Prostate gland (tissue), 2 donors: ENCODE results near the gene PLCG1. TPM values are rescaled to one million over a fixed set of nuclear protein-coding genes. Genes with fewer than 3 reads are reported as not detected.

Experiments
- DNase-seq: peaks from one replicate; pipeline ENCODE4 v3.0.0-alpha.2; 2019; ENCODE audit warnings: low spot score
- H3K27ac ChIP-seq, 2 donors: fragments of 200-600 bp; sonication (generic); 2 replicates each; pipeline ENCODE4 v1.5.1; 2017 to 2019
- H3K27me3 ChIP-seq: fragments of 200-600 bp; sonication (generic); replicated peaks from 2 replicates; pipeline ENCODE4 v1.5.1; 2019; ENCODE audit not compliant: insufficient read depth
- H3K36me3 ChIP-seq, 2 donors: fragments of 200-600 bp; sonication (generic); 1 replicate in 1 of 2; 2 replicates in 1 of 2; pipeline versions ENCODE4 v1.5.1 to v1.8.1; 2017 to 2019
- H3K4me1 ChIP-seq: fragments of 200-600 bp; sonication (generic); replicated peaks from 2 replicates; pipeline ENCODE4 v1.5.1; 2019
- H3K4me3 ChIP-seq, 2 donors: fragments of 200-600 bp; sonication (generic); 2 replicates each; pipeline ENCODE4 v1.5.1; 2017 to 2019
- H3K9me3 ChIP-seq: fragments of 200-600 bp; sonication (generic); 2 replicates; pipeline ENCODE4 v1.5.1; 2017
- CTCF ChIP-seq, 4 experiments: fragments of 200-600 bp in 2 of 4; fragments of 450-650 bp in 2 of 4; sonication (generic) in 2 of 4; IDR thresholded peaks; 1 replicate in 3 of 4; 2 replicates in 1 of 4; pipeline ENCODE4 v1.5.1; 2016 to 2019; ENCODE audit warnings: antibody characterized with exemption in 4 of 4, mild to moderate bottlenecking in 2 of 4, moderate library complexity in 2 of 4
- POLR2A ChIP-seq: fragments of 450-650 bp; IDR thresholded peaks from one replicate; pipeline ENCODE4 v1.6.1; 2016; ENCODE audit warnings: antibody characterized with exemption, mild to moderate bottlenecking
- POLR2AphosphoS5 ChIP-seq: sonication (generic); formaldehyde crosslinking; IDR thresholded peaks from one replicate; pipeline ENCODE4 v1.6.1; 2017; ENCODE audit warnings: antibody characterized with exemption
- WGBS: methylation state at CpG from one replicate; pipeline ENCODE4 v1.1.5; 2018; 5-methylcytosine and 5-hydroxymethylcytosine counted together
- intact Hi-C: fragments of 100-400 bp; cut with DNase I; formaldehyde crosslinking; loops from one replicate; pipeline ENCODE4 v1.14.2; 2022
- total RNA-seq, 2 donors: library from RNA; depleted of rRNA; stranded (reverse); fragments of >200 nt; gene quantifications; one replicate each; pipeline ENCODE4 v1.1.0, GENCODE V29; 2016

PLCG1 gene
- total RNA-seq, 2 donors from 2014 or later = 67.9 to 129 TPM

DNA sequence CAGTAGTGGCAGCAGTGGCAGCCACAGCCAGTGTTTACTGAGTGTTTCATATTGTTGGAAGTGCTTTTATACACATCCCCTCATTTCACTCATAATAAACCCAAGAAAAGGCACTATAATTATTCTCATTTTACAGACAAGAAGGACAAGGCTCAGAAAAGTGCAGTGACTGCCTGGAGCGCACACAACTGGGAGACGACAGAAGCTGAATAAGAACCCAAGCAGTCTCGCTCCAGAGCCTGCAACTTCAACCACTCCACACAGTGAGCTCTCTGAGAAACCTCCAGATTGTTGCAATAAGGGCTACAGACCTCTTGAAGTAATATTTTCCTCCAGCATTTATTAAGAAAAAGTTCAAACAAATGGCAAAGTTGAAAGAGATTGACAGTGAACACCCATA lies 76.9 kb downstream of the PLCG1 start:
- H3K36me3 ChIP-seq = no peaks in the 10 kb centered on the region
- no peak for DNase-seq
- no peak overlapping the region for H3K27ac ChIP-seq
- TF ChIP-seq CTCF (IDR thresholded peaks at IDR 0.05) (no peak), POLR2A (no peak), POLR2AphosphoS5 (no peak)
- H3K27me3 ChIP-seq = no peaks in the 10 kb centered on the region
- no peaks in the 10 kb centered on the region for H3K9me3 ChIP-seq
- intact Hi-C loops = no loop called here
- H3K4me1 ChIP-seq = no peaks in the 10 kb centered on the region
- H3K4me3 ChIP-seq = no peak overlapping the region
- WGBS = 89% methylated on average over 3 of the region's 3 CpGs

GRCh38 chr20:41214666-41215065 lies 77.3 kb downstream of the PLCG1 start:
- Histone ChIP-seq H3K36me3 (no peaks in the 10 kb centered on the region), H3K27me3 (no peaks in the 10 kb centered on the region), H3K9me3 (no peaks in the 10 kb centered on the region), H3K4me1 (no peaks in the 10 kb centered on the region), H3K27ac (no peak overlapping the region), H3K4me3 (no peak overlapping the region)
- intact Hi-C loops = no loop called here
- DNase-seq = no peak
- 79% methylated on average over 3 of the region's 3 CpGs for WGBS
- TF ChIP-seq POLR2A (no peak), POLR2AphosphoS5 (no peak), CTCF (IDR thresholded peaks at IDR 0.05) (no peak)

GRCh38 chr20:41217422-41217821 lies 80.1 kb downstream of the PLCG1 start:
- DNase-seq = no peak
- Histone ChIP-seq H3K27ac (no peak overlapping the region), H3K4me3 (no peak overlapping the region), H3K9me3 (no peaks in the 10 kb centered on the region), H3K27me3 (no peaks in the 10 kb centered on the region), H3K4me1 (no peaks in the 10 kb centered on the region), H3K36me3 (no peaks in the 10 kb centered on the region)
- whole genome bisulfite sequencing = 90% methylated on average over 5 of the region's 5 CpGs
- TF ChIP-seq CTCF (IDR thresholded peaks at IDR 0.05) = no peak
- no peak for TF ChIP-seq POLR2A
- TF ChIP-seq POLR2AphosphoS5 = no peak
- intact Hi-C loops = no loop called here

DNA sequence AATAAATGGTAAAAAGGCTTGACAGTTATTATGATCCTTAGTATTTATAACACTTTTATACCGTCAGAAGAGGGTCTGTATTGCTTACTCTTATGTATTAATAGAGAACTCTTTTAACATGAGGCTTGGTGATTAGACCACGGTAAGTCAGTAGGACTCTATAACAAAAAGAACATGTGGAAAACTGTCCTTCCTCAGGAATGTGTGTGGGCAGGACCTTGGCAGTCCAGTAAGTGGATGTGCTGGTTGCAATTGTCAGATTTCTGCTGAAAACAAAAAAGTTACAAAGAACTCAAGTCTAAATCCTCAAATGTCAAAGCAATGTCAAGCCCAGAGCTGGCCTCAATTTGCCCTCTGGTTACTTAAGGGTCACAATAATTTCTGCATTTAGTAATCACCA lies 81.1 kb downstream of the PLCG1 start:
- intact Hi-C loops = no loop called here
- WGBS = 56% methylated on average over 2 of the region's 2 CpGs
- Histone ChIP-seq H3K36me3 (no peaks in the 10 kb centered on the region), H3K27ac (no peak overlapping the region), H3K27me3 (no peaks in the 10 kb centered on the region), H3K4me3 (no peak overlapping the region), H3K4me1 (no peaks in the 10 kb centered on the region), H3K9me3 (no peaks in the 10 kb centered on the region)
- TF ChIP-seq CTCF (IDR thresholded peaks at IDR 0.05) (no peak), POLR2A (no peak), POLR2AphosphoS5 (no peak)
- no peak for DNase-seq

GRCh38 chr20:41219824-41220223 lies 82.5 kb downstream of the PLCG1 start:
- H3K4me1 ChIP-seq = no peaks in the 10 kb centered on the region
- intact Hi-C loops = no loop called here
- TF ChIP-seq POLR2AphosphoS5 = no peak
- TF ChIP-seq CTCF (IDR thresholded peaks at IDR 0.05) = no peak
- TF ChIP-seq POLR2A = no peak
- WGBS = 96% methylated on average over 2 of the region's 2 CpGs
- no peak overlapping the region for H3K27ac ChIP-seq
- H3K36me3 ChIP-seq = no peaks in the 10 kb centered on the region
- no peaks in the 10 kb centered on the region for H3K9me3 ChIP-seq
- H3K4me3 ChIP-seq = no peak overlapping the region
- H3K27me3 ChIP-seq = no peaks in the 10 kb centered on the region
- no peak for DNase-seq
